ENCODE measurements around the gene STMN3.

- no peak for TF ChIP-seq POLR2A (IDR thresholded peaks at IDR 0.05)
- TF ChIP-seq, protein P1, sequence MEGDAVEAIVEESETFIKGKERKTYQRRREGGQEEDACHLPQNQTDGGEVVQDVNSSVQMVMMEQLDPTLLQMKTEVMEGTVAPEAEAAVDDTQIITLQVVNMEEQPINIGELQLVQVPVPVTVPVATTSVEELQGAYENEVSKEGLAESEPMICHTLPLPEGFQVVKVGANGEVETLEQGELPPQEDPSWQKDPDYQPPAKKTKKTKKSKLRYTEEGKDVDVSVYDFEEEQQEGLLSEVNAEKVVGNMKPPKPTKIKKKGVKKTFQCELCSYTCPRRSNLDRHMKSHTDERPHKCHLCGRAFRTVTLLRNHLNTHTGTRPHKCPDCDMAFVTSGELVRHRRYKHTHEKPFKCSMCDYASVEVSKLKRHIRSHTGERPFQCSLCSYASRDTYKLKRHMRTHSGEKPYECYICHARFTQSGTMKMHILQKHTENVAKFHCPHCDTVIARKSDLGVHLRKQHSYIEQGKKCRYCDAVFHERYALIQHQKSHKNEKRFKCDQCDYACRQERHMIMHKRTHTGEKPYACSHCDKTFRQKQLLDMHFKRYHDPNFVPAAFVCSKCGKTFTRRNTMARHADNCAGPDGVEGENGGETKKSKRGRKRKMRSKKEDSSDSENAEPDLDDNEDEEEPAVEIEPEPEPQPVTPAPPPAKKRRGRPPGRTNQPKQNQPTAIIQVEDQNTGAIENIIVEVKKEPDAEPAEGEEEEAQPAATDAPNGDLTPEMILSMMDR (IDR thresholded peaks at IDR 0.05), result no peak
These were observed 39.3 kb upstream of the STMN3 start for GRCh38 chr20:63692436-63693082.

Data from body of pancreas (tissue), 4 donors.